NCI-H128 (cell line): ENCODE measurements around the gene SDSL.
A peak's percentile ranks its signal among the peaks of the same experiment; 100 is the strongest.

Experiments
- DNase-seq: peaks from one replicate; lab custom pipeline; 2025; ENCODE audit not compliant: unreplicated experiment; lab: John Stamatoyannopoulos, UW

The SDSL gene, protein sequence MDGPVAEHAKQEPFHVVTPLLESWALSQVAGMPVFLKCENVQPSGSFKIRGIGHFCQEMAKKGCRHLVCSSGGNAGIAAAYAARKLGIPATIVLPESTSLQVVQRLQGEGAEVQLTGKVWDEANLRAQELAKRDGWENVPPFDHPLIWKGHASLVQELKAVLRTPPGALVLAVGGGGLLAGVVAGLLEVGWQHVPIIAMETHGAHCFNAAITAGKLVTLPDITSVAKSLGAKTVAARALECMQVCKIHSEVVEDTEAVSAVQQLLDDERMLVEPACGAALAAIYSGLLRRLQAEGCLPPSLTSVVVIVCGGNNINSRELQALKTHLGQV

DNA sequence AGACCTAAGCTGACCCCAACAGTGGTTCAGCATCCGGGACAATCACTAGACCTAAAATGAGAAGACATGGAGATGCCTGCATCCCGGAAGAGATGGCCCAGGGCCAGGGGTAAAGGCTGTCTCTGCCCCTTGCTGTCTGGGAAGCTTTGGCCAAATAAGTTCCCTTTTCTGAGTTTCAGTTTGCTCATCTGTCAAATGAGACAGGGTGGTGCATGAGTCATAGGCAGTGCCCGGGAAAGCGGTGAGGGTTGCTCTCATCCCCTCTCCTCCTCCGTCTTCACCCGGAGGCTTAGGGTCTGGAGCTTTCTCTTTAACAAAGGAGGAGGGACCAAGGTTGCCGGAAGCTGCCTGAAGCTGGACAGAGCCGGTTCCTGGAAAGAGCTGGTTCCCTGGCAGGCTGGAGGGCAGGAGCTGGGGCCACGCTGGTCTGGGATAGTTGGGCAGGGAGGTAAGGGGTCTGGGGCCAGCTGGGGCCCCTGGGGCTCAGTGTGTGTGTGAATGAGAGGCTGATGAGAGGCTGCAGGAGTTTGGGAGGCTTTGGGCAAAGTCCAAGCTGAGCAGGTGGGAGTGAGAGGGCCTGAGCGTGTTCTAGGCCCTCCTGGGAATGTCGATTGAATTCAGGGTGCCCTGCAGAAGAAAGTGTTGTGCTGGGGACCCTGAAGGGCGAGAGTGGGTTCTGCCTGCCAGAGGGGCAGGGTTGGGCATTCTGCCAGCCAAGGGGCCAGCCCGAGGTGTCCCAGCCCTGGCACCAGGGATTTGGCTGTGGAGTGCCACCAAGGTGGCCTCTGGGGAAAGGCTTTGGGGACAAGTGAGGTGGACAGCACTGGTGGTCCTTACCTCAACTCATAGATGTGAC, at the start of gene SDSL:
TSS of gene SDSL (plus strand) at position 351 of the 856 bp plus-strand sequence. CDS start 5,603 bp downstream, outside the sequence.
- DNase-seq, result peak; percentile 21

DNA sequence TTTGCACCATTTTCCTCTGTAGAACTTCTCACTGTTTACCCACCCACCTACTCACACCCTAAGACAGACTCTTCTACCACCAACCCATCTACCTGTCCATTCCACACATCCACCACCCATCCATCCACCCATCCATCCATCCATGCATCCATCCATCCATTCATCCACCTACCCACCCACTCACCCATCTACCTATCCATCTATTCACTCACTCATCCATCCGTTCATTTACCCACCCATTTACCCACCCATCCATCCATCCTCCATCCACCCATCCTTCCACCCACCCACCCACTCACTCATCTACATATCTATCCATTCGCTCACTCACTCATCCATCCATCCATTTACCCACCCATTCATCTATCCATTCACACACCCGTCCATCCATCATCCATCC, 48.7 kb upstream of the SDSL start:
- no peak for DNase-seq

DNA sequence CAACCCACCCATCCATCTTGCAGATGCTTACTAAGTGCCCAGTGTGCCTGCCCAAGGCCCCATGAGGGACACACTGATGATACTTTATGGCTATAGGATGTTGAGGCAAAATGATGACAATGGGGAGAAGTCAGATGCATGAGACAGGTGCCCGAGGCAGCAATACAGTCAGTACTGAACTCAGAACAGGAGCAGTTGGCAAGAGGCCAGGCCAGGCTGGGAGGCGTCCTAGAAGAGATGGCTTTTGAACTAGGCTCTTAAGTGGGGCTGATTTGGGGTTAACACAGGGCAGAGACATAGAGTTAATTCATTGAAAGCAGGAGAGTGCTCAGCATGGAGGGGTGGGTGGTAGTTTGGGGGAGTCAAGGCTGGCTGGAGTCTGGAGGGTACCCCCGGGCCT, 48.2 kb upstream of the SDSL start:
- no peak for DNase-seq

DNA sequence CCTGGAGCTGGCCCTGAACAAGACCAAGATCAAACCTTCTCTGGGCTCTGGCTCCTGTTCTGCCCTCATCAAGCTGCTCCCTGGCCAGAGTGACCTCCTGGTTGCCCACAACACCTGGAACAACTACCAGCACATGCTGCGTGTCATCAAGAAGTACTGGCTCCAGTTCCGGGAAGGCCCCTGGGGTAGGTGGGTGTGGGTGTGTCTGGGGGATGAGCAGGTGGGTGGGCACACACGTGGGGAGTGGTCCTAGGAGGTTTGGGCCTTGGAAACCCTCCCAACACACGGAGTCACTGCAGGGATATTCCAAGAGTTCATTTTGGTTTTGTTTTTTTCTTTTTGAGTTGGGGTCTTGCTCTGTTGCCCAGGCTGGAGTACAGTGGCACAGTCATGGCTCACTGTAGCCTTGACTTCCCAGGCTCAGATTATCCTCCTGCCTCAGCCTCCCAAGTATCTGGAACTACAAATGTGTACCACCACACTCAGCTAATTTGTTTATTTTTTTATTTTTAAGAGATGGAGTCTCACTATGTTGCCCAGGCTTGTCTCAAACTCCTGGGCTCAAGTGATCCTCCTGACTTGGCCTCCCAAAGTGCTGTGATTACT, 47.3 kb upstream of the SDSL start:
- DNase-seq, result no peak

DNA sequence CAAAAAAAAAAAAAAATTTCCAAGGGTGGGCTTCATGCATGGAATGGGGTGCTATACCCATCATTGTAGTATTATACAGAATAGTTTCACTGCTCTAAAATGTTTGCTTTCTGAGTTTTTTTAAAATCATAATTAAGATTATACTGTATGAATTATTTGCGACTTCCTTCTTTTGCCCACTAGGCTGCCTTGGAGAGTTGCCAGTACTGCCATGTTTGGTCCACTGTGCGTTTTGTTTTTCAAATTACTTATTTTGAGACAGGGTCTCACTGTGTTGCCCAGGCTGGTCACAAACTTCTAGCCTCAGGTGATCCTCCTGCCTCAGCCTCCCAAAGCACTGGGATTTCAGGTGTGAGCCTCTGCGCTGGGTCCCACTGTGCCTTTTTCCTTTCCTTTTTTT, 43.9 kb upstream of the SDSL start:
- DNase-seq, result no peak

DNA sequence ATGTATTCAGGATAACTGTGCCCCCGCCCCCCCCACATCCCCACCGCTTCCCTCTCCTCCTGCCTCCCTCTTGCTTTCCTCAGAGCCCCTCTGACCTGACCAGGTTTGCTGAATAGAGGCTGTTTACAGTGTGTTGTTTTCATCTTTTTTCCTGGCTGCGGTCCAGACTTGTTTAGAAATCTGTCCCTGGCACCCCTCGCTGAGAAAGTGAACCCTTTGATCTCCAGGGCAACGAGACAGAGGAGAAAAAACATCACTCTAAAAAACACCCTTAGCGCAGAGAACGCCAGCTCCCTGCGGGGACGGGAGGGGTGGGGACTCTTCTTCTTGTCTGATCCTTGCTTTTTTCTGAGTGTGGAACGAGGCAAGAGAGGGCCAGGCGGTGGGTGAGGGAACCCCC, 41.0 kb upstream of the SDSL start:
- DNase-seq, result peak; percentile 69

DNA sequence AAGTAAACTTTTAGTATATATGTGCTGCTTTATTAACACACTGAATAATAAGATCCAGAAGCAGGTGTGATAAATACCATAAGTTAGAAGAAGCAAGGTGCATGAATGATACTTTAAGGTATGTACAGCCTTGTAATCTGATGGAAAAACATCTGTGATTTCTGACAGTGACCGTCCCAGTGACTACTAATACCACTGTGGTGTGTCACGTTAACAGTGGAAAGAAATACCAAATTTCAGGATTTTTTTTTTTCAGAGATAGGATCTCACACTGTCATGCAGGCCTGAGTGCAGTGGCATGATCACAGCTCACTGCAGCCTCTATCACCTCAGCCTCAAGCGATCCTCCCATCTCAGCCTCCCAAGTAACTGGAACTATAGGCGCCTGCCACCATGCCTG, 40.0 kb upstream of the SDSL start:
- DNase-seq, result no peak

DNA sequence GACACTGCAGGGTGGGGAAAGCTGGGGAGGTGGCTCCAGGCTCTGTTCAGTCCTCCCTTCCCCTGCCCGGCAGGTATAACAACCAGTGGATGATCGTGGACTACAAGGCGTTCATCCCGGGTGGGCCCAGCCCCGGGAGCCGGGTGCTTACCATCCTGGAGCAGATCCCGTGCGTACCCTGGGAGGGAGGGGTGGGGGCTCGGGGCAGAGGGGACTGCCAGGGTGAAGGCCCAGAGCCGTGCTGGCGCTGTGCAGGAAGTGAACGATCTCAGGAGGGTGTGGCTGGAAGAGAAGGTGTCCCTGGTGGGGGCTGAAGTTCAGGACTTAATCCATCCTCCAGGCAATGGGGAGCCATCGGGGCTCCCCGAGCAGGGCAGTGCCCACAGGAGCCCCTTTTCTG, 37.4 kb upstream of the SDSL start:
- DNase-seq, result no peak

DNA sequence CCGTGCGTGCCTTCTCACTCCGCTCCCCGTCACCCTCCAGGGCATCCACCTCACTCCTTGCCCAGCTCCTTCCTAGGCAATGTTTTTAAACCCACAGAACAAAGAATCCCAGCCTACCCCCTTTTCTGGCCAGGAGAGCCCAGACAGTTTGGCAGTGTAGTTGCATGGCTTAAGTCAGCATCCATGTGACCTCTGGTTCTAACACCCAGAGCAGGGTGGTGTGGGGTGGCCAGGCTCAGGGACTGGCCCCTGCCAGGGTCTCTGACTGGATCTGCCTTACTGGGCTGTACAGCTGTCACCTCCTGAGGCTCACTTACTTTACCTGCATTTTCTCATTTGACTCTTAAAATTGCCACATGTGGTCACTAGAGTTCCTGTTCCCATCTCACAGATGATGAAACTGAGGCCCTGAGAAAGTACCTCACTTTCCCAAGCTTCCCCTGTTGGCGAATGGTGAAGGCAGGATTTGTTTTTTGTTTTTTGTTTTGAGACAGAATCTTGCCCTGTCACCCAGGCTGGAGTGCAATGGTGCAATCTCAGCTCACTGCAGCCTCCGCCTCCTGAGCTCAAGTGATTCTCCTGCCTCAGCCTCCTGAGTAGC, 36.8 kb upstream of the SDSL start:
- DNase-seq, result no peak

DNA sequence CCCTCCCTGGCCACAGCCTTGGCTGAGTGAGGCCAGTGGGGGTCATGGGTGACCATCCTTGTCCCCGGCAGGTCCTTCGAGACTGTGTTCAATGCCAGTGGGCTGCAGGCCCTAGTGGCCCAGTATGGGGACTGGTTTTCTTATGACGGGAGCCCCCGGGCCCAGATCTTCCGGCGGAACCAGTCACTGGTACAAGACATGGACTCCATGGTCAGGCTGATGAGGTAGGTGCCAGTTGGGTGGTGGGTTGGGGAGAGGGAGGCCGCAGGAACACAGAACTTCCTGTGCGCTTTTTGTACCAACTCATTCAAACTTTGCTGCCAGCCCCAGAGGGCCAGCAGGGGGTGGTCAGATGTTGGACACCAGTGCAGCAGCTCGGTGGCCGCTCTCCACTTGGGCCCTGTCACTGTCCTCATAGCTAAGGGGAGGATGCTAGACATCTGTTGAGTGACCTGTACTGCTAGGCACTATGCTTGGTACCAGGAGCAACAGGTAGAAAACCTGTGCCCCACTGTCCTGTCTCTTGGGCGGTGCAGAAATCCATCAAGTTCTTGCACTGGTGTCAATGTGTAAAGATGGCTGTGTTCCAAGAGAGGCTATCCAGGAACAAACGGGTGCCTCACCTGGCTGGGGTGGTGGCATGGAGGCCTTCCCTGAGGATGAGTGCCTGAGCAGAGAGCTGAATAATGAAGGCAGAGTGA, 35.2 kb upstream of the SDSL start:
- DNase-seq, result no peak

DNA sequence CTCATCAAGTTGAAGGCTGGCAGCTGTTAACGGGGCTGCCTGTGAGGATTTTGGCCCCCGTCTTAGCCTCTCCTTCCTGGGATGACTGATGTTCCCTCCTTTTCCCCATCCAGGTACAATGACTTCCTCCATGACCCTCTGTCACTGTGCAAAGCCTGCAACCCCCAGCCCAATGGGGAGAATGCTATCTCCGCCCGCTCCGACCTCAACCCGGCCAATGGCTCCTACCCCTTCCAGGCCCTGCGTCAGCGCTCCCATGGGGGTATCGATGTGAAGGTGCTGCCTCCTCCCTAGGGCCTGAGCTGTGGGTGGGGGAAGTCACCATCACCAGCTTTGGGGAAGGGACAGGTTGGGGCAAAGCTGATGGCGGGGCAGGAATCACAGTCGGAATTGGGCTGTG, 34.5 kb upstream of the SDSL start:
- DNase-seq, result no peak

DNA sequence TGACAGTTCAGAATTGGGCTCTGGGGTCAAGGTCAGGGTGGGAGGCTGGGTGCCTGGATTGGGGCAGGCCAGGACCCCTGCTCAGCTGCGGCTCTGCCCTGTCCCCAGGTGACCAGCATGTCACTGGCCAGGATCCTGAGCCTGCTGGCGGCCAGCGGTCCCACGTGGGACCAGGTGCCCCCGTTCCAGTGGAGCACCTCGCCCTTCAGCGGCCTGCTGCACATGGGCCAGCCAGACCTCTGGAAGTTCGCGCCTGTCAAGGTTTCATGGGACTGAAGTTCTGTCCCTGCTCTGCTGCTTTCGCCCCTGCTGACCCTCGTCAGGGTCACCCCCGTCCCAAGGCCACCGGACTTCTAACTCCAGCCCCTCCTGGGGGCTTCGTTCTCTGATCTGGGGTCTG, 33.8 kb upstream of the SDSL start:
- no peak for DNase-seq

DNA sequence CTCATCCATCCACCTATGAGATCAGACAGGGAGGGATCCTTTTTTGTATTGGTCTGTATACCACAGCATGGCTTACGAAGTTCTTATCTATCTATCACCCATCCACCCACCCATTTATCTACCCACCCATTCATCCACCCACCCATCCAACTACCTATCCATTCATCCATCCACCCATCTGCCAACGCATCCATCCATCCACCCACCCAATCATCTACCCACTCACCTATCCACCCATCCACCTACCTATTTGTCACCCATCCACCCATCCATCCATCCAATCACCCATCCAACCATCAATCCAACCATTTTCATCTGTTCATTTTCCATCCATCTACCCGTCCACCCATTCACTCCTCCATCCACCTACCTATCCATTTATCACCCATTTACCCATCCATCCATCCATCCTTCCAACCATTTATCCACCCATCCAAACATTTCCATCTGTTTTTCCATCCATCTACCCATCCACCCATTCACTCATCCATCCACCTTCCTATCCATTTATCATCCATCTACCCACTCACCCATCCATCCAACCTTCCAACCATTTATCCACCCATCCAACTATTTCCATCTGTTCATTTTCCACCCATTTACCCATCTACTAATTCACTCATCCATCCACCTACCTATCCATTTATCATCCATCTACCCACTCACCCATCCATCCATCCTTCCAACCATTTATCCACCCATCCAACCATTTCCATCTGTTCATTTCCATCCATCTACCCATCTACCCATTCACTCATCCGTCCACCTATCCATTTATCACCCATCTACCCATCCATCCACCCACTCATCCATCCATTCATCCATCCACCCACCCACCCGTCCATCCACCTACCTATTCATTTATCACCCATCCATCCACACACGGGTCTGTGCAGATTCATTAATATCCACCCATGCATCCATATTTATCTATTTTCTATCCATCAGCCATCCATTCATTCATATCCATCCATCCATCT, 31.8 kb upstream of the SDSL start:
- no peak for DNase-seq

DNA sequence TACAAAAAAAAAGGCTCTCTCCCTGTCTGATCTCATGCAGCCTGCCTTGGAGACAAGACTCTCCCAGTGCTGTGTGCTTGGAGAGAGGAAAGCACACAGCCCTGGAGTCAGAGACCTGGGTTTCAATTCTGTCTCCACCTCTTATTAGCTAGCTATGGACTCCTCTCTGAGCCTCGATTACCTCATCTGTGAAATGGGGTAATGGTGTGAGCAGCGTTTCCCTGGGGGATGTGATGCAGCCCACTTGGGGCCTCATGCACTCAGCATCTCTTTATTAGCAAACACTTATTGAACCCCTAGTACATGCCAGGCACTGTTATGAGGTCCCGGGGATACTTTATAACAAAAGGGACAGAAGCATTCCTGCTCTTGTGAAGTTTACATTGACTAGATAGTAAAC, 31.0 kb upstream of the SDSL start:
- no peak for DNase-seq

DNA sequence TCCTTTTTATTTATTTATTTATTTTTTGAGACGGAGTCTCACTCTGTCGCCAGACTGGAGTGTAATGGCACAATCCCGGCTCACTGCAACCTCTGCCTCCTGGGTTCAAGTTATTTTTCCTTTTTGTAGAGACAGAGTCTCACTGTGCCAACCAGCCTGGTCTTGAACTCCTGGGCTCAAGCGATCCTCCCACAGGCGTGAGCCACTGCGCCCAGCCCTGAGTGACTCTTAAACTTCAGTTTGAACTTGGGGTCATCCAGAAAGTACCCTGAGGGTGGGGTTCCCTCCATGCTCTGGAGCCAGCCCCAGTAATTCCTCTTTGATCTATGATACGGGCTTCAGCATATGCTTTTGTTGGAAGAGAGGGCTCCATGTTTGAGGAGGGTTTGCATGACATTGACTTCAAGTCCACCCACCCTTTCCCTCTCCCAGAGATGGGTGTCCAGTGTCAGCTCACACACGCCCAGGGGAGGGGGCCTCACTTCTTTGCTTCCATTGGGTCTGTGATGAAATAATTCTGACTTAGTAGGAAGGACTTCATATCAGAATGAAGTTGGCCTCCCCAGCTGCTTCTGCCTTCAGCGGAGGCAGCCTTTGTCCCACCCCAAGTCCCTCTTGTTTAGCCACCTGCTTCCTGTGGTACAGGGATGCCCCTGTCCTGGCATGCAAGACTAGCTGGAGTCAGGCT, 30.4 kb upstream of the SDSL start:
- DNase-seq, result no peak

DNA sequence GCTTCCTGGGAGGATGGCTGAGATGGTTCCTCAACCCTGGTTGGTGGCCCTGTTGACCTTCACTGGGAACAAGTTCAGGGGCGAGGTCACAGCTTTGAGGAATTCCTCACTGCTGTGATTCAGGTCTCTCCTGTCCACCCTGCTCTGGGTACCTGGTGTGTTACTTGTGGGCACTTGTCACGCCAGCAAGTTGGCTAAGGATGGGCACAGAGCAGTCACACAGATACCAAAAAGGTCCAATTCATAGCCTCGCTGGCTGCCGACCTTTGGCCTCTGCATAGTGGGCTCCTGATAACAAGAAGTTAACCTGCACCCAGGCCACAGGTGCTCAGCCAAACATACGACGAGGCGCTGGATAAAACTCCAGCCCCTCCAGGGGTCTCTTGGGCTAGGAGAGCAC, 29.7 kb upstream of the SDSL start:
- no peak for DNase-seq

DNA sequence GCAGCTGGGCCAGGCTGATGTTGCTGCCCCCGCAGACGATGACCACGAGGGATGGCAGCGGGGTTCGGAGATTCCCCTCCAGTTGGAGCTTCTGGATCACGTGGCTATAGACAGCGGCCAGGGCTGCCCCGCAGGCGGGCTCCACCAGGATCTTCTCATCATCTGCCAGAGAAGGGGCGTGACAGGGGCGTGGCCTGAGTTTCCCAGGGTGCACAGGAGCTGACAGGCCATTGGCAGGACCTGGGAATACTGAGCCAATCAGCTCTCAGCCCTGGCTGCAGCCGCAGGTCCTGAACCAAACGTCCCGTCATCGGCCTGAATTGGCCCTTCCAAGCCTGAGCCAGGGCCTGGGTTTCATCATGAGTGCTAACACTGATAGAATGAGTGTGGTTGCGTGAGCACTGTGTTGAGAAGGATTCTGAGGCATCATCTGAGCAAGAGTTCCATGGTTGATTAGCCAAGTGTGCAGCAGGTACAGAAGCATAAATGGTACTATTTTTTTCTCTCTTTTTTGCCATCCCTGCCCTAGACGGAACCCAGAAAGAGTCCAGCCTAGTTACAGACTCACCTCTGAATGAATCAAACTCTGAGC, 29.1 kb upstream of the SDSL start:
- DNase-seq, result no peak

DNA sequence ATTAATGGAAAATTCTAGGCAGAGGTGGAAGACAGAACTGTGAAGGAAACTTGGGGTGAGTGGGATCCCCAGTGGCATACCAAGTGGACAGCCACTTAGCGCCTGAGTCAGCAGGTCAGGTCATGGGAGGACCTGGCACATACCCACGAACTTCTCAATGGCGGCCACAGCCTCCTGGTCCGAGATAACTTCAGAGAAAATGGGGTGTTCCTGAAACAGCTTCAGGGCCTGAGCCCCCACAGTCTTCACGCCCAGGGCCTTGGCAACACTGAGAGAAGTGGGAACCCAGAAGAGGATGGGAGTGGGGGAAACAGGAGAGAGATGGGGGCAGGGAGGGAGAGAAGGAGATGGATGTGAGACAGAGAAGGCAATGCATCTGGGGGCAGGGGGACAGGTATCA, 28.4 kb upstream of the SDSL start:
- no peak for DNase-seq

DNA sequence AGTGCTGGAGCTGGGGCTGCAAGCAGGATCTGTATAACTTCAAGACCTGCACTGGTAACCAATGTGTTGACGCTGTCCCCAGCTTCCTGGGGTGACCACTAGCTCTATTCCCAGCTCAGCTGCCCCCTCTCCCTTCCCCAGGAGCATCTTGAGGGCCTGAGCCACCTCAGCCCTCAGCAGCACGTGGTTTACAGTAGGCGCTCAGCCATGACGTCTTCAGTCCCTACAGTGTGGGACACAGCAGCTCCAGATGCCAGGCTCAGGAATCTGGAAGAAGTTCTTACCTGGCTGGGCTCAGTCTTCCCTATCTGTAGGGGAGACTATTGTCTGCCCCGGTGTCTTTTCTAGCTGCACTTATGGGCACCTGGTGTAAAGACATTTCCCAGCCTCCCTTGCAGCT, 27.1 kb upstream of the SDSL start:
- no peak for DNase-seq
